GM15510 (cell line): Measurements from ENCODE around the gene KCNG2.

Experiments used
- POLR2A ChIP-seq: IDR thresholded peaks from 3 replicates; pipeline ENCODE4 v1.6.1; 2011; ENCODE audit warnings: borderline replicate concordance; ENCODE audit not compliant: insufficient read length; ENCODE audit errors: extremely low read depth

KCNG2 gene

GRCh38 chr18:79915161-79916127 lies 117.7 kb downstream of the KCNG2 start:
- TF ChIP-seq POLR2A: no peak

DNA sequence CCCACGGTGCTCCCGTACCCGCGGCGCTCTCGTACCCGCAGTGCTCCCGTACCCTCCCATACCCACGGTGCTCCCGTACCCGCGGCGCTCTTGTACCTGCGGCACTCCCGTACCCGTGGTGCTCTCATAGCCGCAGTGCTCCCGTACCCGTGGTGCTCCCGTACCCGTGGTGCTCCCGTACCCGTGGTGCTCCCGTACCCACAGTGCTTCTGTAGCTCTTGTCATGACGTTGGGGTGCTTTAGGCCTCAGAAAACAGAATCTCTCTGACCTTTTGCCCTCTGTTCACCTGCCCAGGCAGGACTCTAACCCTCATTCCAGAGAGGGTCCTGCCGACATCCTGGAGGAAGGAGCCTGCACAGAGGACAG lies 118.4 kb downstream of the KCNG2 start:
- no peak for TF ChIP-seq POLR2A

GRCh38 chr18:79916546-79917168 lies 118.9 kb downstream of the KCNG2 start:
- TF ChIP-seq POLR2A: no peak

- no peak for TF ChIP-seq POLR2A
Observed at GRCh38 chr18:79917169-79917852, 119.6 kb downstream of the KCNG2 start.

- TF ChIP-seq POLR2A: no peak
Observed at GRCh38 chr18:79917853-79918614, 120.3 kb downstream of the KCNG2 start.

GRCh38 chr18:79918615-79919011 lies 120.9 kb downstream of the KCNG2 start:
- no peak for TF ChIP-seq POLR2A

GRCh38 chr18:79919089-79919488 lies 121.4 kb downstream of the KCNG2 start:
- no peak for TF ChIP-seq POLR2A

- no peak for TF ChIP-seq POLR2A
Observed at GRCh38 chr18:79921984-79922965, 124.5 kb downstream of the KCNG2 start.

- no peak for TF ChIP-seq POLR2A
Observed at GRCh38 chr18:79922971-79923411, 125.3 kb downstream of the KCNG2 start.

GRCh38 chr18:79923896-79924585 lies 126.3 kb downstream of the KCNG2 start:
- no peak for TF ChIP-seq POLR2A

DNA sequence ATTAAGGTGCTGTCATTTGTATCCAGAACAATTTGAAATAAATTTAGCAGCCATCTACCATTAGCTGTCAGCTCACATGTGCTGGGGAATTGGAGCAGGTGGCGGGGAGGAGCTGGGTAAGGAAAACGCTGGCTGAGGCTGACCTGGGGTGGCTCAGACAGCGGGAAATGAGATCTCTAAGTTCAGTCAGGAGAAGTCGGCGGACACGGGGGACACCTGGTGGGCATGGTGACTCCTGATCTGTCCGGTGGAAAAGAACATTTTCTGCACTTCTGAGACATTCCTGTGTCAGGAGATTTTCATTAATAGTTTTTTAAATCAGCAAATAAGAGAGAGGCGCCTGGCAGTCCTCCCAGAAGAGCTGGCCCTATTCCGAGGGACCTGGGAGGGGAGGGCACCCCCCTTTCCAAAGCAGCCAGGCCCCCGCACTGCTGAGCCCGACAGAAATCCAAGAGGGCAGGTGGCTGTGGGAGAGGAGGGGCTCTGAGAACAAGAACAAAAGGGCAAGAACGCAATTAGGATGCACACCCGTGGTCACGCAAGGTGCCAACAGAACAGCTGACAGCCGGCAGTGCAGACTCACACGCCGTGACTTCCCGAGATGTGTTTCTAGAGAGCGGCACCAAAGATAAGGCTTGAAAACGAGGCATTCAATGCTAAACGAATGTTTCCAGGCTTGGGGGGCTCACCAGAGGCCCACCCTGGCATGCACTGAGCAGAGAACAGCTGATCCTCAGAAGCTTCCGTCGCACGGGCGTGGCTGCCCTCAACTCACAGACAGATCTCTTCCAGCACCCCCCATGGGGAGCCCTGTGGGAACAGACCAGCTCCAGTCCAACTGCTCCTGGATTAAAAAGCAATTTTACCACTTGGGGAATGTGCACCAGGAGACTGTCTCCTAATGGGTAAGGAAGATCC lies 127.3 kb downstream of the KCNG2 start:
- no peak for TF ChIP-seq POLR2A

GRCh38 chr18:79926306-79926705 lies 128.6 kb downstream of the KCNG2 start:
- no peak for TF ChIP-seq POLR2A
